Measurements from ENCODE around the gene CREB5. TPM values are rescaled to one million over a fixed set of nuclear protein-coding genes. Genes with fewer than 3 reads are reported as not detected.

The CREB5 gene
- total and polyA plus RNA-seq, 2 of the 13 experiments (the other 11 are each of a cell fraction or from before 2014, with no cell fraction given) = 0.38 to 0.71 TPM

DNA sequence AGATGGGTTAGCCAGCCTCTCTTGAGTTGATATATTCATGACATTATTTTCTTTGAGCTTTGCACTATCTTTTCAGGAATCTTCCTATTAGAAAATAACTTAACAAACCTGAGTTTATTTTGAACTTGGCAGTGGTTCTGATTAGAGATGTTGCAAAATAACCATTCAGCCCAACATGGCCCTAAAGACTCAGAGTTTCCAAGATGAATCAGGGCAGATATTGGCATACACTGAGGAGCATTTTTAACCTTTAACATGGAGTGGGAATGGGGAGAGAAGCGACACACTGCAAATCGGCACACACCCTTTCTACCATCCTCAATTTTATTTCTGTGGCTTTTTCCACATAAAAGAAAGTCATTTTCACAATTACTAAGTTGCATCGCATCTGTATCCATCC, 355.0 kb downstream of the CREB5 start:
- Histone ChIP-seq H3K79me2 (ENCODE audit: insufficient read depth, low read length) (no peaks in the 10 kb centered on the region), H3K27me3 (ENCODE audit: control insufficient read depth in 1 of 2, insufficient read depth in 2 of 2, low read length in 2 of 2) (peaks cover 0 to 19% of the 10 kb centered on the region in 2 experiments; a peak in 3 of 5 replicates), H3K4me1 (ENCODE audit: insufficient read depth, low read length) (no peaks in the 10 kb centered on the region), H4K20me1 (ENCODE audit: insufficient read depth, low read length) (no peaks in the 10 kb centered on the region), H3K9me3 (ENCODE audit: low read length) (no peaks in the 10 kb centered on the region), H2AFZ (ENCODE audit: low read length) (no peak overlapping the region), H3K9ac (ENCODE audit: insufficient read depth, low read depth, low read length) (no peak overlapping the region), H3K4me2 (ENCODE audit: low read depth, low read length) (no peak overlapping the region), H3K4me3 (replicated peaks in 1 of 3; ENCODE audit: insufficient read depth in 1 of 3, low read depth in 2 of 3, low read length in 3 of 3) (no peak overlapping the region), H3K36me3 (replicated peaks in 1 of 2; ENCODE audit: control insufficient read depth in 1 of 2, insufficient read depth in 2 of 2, low read length in 2 of 2) (no peaks in the 10 kb centered on the region), H3K27ac (ENCODE audit: extremely low read length, insufficient read depth, low read length) (no peak overlapping the region)
- in situ Hi-C loops (cut with HindIII; ENCODE audit: extremely low pct_ligation_motif_present, low pct_unique_long_range_greater_than_20kb) (no loop called here), intact Hi-C loops (cut with micrococcal nuclease; ENCODE audit: unreplicated experiment) (no loop called here)
- ChIA-PET POLR2A (no interaction called here), CTCF (ENCODE audit: low intra/inter-chr PET ratio, low total read pairs) (no interaction called here)
- no peak for TF ChIP-seq ZKSCAN5 (CRISPR knock-in tag; IDR thresholded peaks at IDR 0.05)
- TF ChIP-seq HNF4A (CRISPR knock-in tag; IDR thresholded peaks at IDR 0.05) = no peak
- TF ChIP-seq ATRX (CRISPR knock-in tag; IDR thresholded peaks at IDR 0.05; ENCODE audit: borderline replicate concordance) = no peak
- TF ChIP-seq ZNF121 (CRISPR knock-in tag; IDR thresholded peaks at IDR 0.05) = no peak
- TF ChIP-seq ZKSCAN1 (IDR thresholded peaks at IDR 0.05; ENCODE audit: low read length) = no peak
- TF ChIP-seq ETV6 (CRISPR knock-in tag; conservative IDR thresholded peaks at IDR 0.05) = no peak
- TF ChIP-seq JUND (CRISPR knock-in tag; IDR thresholded peaks at IDR 0.05) = no peak
- no peak for DNase-seq (ENCODE audit: low spot score)
- FAIRE-seq = no peak
- WGBS (ENCODE audit: low lambda C conversion rate) = 0% methylated on average over 3 of the region's 3 CpGs
- BruUV-seq (replicated peaks) = no TSS peak
- ATAC-seq = no peak

DNA sequence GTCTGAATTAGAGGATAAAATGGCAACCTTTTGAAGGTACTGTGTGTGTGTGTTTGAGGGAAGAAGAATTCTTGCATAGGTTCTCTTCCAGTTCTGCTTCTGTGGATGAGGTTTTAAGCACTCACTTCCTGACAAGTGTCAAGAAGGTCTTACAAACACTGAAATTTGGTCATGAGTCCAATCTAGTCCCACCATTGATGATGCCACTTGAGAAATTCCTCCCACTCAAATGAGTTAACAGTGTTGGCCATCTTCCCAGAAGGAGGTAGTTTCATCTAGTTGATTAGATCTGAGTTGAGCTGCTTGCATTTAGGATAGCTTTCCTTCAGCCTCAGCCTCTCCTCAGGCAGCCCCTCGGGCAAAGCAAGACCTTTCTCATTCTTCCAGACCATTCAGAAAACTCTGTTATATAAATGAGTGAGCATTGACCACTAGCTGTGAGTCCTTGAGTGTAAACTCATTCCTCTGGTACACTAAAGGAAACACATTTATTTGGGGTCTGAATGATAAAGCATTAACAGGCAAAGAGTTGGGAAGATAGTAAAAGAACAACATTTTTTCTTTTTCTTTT, 356.3 kb downstream of the CREB5 start:
- Histone ChIP-seq H3K4me1 (ENCODE audit: insufficient read depth, low read length) (no peaks in the 10 kb centered on the region), H3K79me2 (ENCODE audit: insufficient read depth, low read length) (no peaks in the 10 kb centered on the region), H3K9me3 (ENCODE audit: low read length) (no peaks in the 10 kb centered on the region), H3K27ac (ENCODE audit: extremely low read length, insufficient read depth, low read length) (no peak overlapping the region), H3K4me2 (ENCODE audit: low read depth, low read length) (no peak overlapping the region), H3K36me3 (replicated peaks in 1 of 2; ENCODE audit: control insufficient read depth in 1 of 2, insufficient read depth in 2 of 2, low read length in 2 of 2) (no peaks in the 10 kb centered on the region), H3K27me3 (ENCODE audit: control insufficient read depth in 1 of 2, insufficient read depth in 2 of 2, low read length in 2 of 2) (peaks cover 0 to 24% of the 10 kb centered on the region in 2 experiments; a peak in 3 of 5 replicates), H4K20me1 (ENCODE audit: insufficient read depth, low read length) (no peaks in the 10 kb centered on the region), H2AFZ (ENCODE audit: low read length) (no peak overlapping the region), H3K4me3 (replicated peaks in 1 of 3; ENCODE audit: insufficient read depth in 1 of 3, low read depth in 2 of 3, low read length in 3 of 3) (no peak overlapping the region), H3K9ac (ENCODE audit: insufficient read depth, low read depth, low read length) (no peak overlapping the region)
- no peak for TF ChIP-seq ZNF468 (CRISPR knock-in tag; IDR thresholded peaks at IDR 0.05)
- no peak for TF ChIP-seq CREM (IDR thresholded peaks at IDR 0.05)
- TF ChIP-seq CREM (CRISPR knock-in tag; IDR thresholded peaks at IDR 0.05) = no peak
- TF ChIP-seq, protein P1, sequence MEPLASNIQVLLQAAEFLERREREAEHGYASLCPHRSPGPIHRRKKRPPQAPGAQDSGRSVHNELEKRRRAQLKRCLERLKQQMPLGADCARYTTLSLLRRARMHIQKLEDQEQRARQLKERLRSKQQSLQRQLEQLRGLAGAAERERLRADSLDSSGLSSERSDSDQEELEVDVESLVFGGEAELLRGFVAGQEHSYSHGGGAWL (CRISPR knock-in tag; IDR thresholded peaks at IDR 0.05) = no peak
- no peak for TF ChIP-seq SALL2 (CRISPR knock-in tag; IDR thresholded peaks at IDR 0.05)
- POLR2A ChIA-PET = no interaction called here
- ATAC-seq (no peak), DNase-seq (ENCODE audit: low spot score) (no peak), FAIRE-seq (no peak)
- intact Hi-C loops (cut with micrococcal nuclease; ENCODE audit: unreplicated experiment) (no loop called here), in situ Hi-C loops (cut with HindIII; ENCODE audit: extremely low pct_ligation_motif_present, low pct_unique_long_range_greater_than_20kb) (no loop called here)
- no TSS peak for BruUV-seq (replicated peaks)
- CTCF ChIA-PET (ENCODE audit: low intra/inter-chr PET ratio, low total read pairs) = no interaction called here
- WGBS (ENCODE audit: low lambda C conversion rate) = 0% methylated on average over 1 of the region's 1 CpG
